GM19193 (cell line): Measurements from ENCODE around the gene SLC43A3.

ENCODE experiments used
- POLR2A ChIP-seq: IDR thresholded peaks from 4 replicates; pipeline ENCODE4 v1.6.1; 2011; ENCODE audit not compliant: insufficient read depth, insufficient read length; ENCODE audit errors: extremely low read depth

Gene SLC43A3

GRCh38 chr11:57463671-57464538, 37.0 kb upstream of the SLC43A3 start:
- TF ChIP-seq POLR2A: no peak

- TF ChIP-seq POLR2A: no peak
These were observed 35.7 kb upstream of the SLC43A3 start for GRCh38 chr11:57462597-57462996.

- no peak for TF ChIP-seq POLR2A
These were observed 35.0 kb upstream of the SLC43A3 start for GRCh38 chr11:57461841-57462489.

- no peak for TF ChIP-seq POLR2A
These were observed 34.1 kb upstream of the SLC43A3 start for GRCh38 chr11:57460758-57461749.

GRCh38 chr11:57460022-57460757, 33.3 kb upstream of the SLC43A3 start, which contains the start of gene RTN4RL2:
Gene RTN4RL2, plus strand, starts transcription at chr11:57460528. Its CDS starts 338 bp downstream, at chr11:57460866.
- TF ChIP-seq POLR2A: no peak

- TF ChIP-seq POLR2A: no peak
These were observed 32.5 kb upstream of the SLC43A3 start for GRCh38 chr11:57459164-57460021.

- TF ChIP-seq POLR2A: no peak
These were observed 31.7 kb upstream of the SLC43A3 start for GRCh38 chr11:57458410-57459163.

- no peak for TF ChIP-seq POLR2A
These were observed 31.1 kb upstream of the SLC43A3 start for GRCh38 chr11:57458060-57458409.

- TF ChIP-seq POLR2A: no peak
These were observed 30.7 kb upstream of the SLC43A3 start for GRCh38 chr11:57457643-57458023.

- TF ChIP-seq POLR2A: no peak
These were observed 30.2 kb upstream of the SLC43A3 start for GRCh38 chr11:57456960-57457642.

- TF ChIP-seq POLR2A: no peak
These were observed 26.7 kb upstream of the SLC43A3 start for GRCh38 chr11:57453543-57454177.

- no peak for TF ChIP-seq POLR2A
These were observed 19.1 kb upstream of the SLC43A3 start for GRCh38 chr11:57446055-57446454.
